ENCODE measurements around the gene CHD9NB.

DNA sequence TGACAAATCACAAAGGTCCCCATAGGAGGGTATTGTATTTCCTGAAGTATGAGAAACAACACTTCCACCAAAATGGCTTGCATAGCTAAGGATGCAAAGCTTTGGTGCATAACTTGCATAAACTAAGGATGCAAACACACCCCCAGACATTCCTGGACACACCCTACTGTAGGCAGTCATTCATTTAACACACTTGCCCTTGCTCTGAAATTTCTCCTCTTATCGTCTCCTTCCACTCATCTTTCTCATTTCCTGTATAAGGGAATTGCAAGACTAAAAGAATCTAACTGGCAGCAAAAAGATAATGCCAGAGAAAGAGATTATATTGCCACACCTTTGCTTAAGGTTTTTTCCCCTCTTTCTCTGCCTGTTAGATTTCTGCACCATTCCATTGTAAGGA is 30.4 kb upstream of the CHD9NB start:
- TF ChIP-seq EZH2 (IDR thresholded peaks at IDR 0.05; ENCODE audit: borderline replicate concordance), result no peak
- no peak for TF ChIP-seq CTCF (IDR thresholded peaks at IDR 0.05; ENCODE audit: poor library complexity)
